Mesothelial cell of epicardium (in vitro differentiated cells): ENCODE measurements around the gene ERP29. TPM values are rescaled to one million over a fixed set of nuclear protein-coding genes. Genes with fewer than 3 reads are reported as not detected.
"Not testable (repeated sequence)": the region's sequence is repeated elsewhere in the genome, so short reads cannot be mapped to it uniquely, and the experiment has no call there.

Experiments
- DNase-seq, 2 experiments: peaks; one replicate each; pipeline ENCODE4 v3.0.0; 2021; ENCODE audit warnings: low spot score in 2 of 2; ENCODE audit not compliant: unreplicated experiment in 2 of 2
- H3K27ac Mint-ChIP-seq: 2 replicates; pipeline ENCODE4 v1.8.0; 2021; ENCODE audit warnings: mixed read lengths
- H3K27me3 Mint-ChIP-seq: 2 replicates; pipeline ENCODE4 v1.8.0; 2021; ENCODE audit warnings: low read depth, mixed read lengths
- H3K36me3 Mint-ChIP-seq: 2 replicates; pipeline ENCODE4 v1.8.0; 2021; ENCODE audit warnings: mixed read lengths
- H3K4me1 Mint-ChIP-seq: 2 replicates; pipeline ENCODE4 v1.8.0; 2021; ENCODE audit warnings: mixed read lengths
- H3K4me3 Mint-ChIP-seq: 2 replicates; pipeline ENCODE4 v1.8.0; 2021; ENCODE audit warnings: mild to moderate bottlenecking, moderate library complexity, mixed read lengths
- H3K9me3 Mint-ChIP-seq: 2 replicates; pipeline ENCODE4 v1.8.0; 2021; ENCODE audit warnings: mixed read lengths
- CTCF ChIP-seq: fragments of 200-600 bp; sonication (generic); IDR thresholded peaks from one replicate; pipeline ENCODE4 v1.5.0; 2021; ENCODE audit warnings: antibody characterized with exemption; ENCODE audit not compliant: unreplicated experiment
- total RNA-seq: library from RNA; stranded (reverse); gene quantifications from 3 replicates; pipeline ENCODE4 v1.2.1, GENCODE V29; 2021

Gene ERP29
- total RNA-seq, 1 donor from 2014 or later: 97.5 TPM

- no peak for TF ChIP-seq CTCF
- Mint-ChIP-seq H3K36me3 (peaks cover 7% of the 10 kb centered on the region), H3K27ac (peak overlapping the region; percentile 54), H3K4me3 (peak overlapping the region; percentile 14), H3K9me3 (no peaks in the 10 kb centered on the region), H3K27me3 (no peaks in the 10 kb centered on the region), H3K4me1 (peaks cover 18% of the 10 kb centered on the region)
- DNase-seq: no peak
Observed at GRCh38 chr12:112005419-112006395, 7.5 kb upstream of the ERP29 start.

- Mint-ChIP-seq H3K36me3 (peaks cover 5% of the 10 kb centered on the region), H3K9me3 (no peaks in the 10 kb centered on the region), H3K4me3 (no peak overlapping the region), H3K27me3 (no peaks in the 10 kb centered on the region), H3K27ac (peak overlapping the region; percentile 59), H3K4me1 (peaks cover 35% of the 10 kb centered on the region)
- DNase-seq: no peak
- no peak for TF ChIP-seq CTCF
Observed at GRCh38 chr12:112007945-112008344, 5.3 kb upstream of the ERP29 start.

DNA sequence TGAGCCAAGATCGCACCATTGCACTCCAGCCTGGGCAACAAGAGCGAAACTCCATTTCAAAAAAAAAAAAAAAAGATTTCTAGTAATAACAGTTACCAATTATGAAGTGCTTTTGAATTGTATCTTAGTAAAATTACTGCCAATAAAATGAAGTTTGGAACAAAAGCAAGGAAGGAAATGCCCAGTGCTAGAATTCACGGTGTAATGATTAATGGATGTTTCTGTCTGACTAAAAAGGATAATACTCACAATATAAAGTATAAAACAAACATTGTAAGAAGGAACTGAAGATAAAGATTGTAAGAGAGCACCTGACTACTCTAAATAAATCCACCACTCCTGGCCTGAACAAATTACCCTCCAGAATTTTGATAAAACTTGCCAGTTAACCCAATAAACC is 4.3 kb upstream of the ERP29 start:
- H3K27ac Mint-ChIP-seq: no peak overlapping the region
- H3K36me3 Mint-ChIP-seq: peaks cover 2% of the 10 kb centered on the region
- no peak overlapping the region for H3K4me3 Mint-ChIP-seq
- TF ChIP-seq CTCF: no peak
- no peaks in the 10 kb centered on the region for H3K9me3 Mint-ChIP-seq
- H3K4me1 Mint-ChIP-seq: peaks cover 35% of the 10 kb centered on the region
- DNase-seq: no peak
- H3K27me3 Mint-ChIP-seq: no peaks in the 10 kb centered on the region

- H3K36me3 Mint-ChIP-seq, H3K9me3 Mint-ChIP-seq, DNase-seq, H3K27me3 Mint-ChIP-seq, H3K27ac Mint-ChIP-seq, H3K4me3 Mint-ChIP-seq: not testable (repeated sequence)
- peaks cover 40% of the 10 kb centered on the region for H3K4me1 Mint-ChIP-seq
Observed at GRCh38 chr12:112009596-112009995, 3.6 kb upstream of the ERP29 start.

- Mint-ChIP-seq H3K27ac (peak overlapping the region; percentile 33), H3K9me3 (peaks cover under 1% of the 10 kb centered on the region), H3K27me3 (no peaks in the 10 kb centered on the region), H3K4me1 (peaks cover 40% of the 10 kb centered on the region), H3K36me3 (peaks cover 3% of the 10 kb centered on the region), H3K4me3 (no peak overlapping the region)
- DNase-seq: no peak
- no peak for TF ChIP-seq CTCF
Observed at GRCh38 chr12:112010415-112011344, 2.5 kb upstream of the ERP29 start.
